ENCODE results near the gene SSRP1.

The SSRP1 gene

DNA sequence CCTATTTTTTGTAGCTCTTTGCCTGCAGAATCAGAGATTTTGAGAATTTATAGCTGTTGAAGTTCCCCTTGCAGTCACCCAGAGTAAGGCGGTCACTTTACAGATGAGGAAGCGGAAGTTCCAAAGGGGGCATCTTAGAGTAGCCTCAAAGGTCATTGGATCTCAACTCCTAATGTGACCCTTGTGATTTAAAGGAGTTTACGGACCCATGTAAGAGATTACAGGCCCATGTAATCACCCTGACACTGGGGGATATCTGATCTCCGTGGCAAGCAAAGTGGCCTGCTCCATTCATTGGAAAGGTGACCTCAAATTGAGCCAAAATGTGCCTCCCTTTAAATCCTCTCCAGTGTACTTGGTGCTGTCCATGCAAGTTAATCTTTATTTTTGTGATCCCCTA, 18.2 kb upstream of the SSRP1 start:
- Histone ChIP-seq H3K27ac (ENCODE audit: extremely low read depth, low read depth, low read length) (no peak overlapping the region), H3K36me3 (ENCODE audit: control insufficient read depth in 2 of 2, insufficient read depth in 1 of 2, low read length in 2 of 2) (no peaks in the 10 kb centered on the region), H3K9me3 (ENCODE audit: control insufficient read depth, insufficient read depth, low read depth, low read length) (no peaks in the 10 kb centered on the region), H3K4me3 (ENCODE audit: low read depth, low read length) (no peak overlapping the region), H3K4me1 (ENCODE audit: control insufficient read depth, insufficient read depth, low read length) (no peaks in the 10 kb centered on the region)
- CTCF ChIA-PET: interaction anchor here (1.1 to 3.1 kb wide), 3 partner anchors 8 to 291 kb away, joined by 3 to 13 read pairs (median 7); no protein-coding TSS in a partner anchor
- no peak for TF ChIP-seq ZNF214 (tag by site-specific recombination; IDR thresholded peaks at IDR 0.05; ENCODE audit: borderline replicate concordance)
- POLR2A ChIA-PET: no interaction called here

DNA sequence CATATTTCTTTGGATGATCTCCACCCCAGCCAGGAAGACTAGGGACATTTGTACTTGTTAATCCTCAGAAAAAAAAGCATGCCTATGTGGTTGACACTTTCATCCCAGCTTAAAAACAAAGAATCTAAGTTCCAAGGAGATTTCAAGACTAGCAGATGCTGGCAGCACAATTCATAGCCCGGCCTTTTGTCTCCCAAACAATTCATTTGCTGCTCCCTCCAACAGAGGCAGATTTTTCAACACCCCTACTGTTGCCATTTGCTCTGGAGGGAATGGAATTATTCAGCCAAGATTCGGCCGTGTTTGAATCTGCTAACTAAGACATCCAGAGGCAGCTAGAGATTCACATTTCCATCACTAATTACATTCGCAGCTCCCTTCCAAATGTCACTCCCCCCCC, 17.8 kb upstream of the SSRP1 start:
- H3K9me3 ChIP-seq (ENCODE audit: control insufficient read depth, insufficient read depth, low read depth, low read length): no peaks in the 10 kb centered on the region
- POLR2A ChIA-PET: interaction anchor here (0.8 kb wide), 1 partner anchor 28 kb away, joined by 3 read pairs; the partner anchor contains the start of gene TNKS1BP1
- TF ChIP-seq ZNF157 (tag by site-specific recombination; IDR thresholded peaks at IDR 0.05): no peak
- no peak for TF ChIP-seq ZNF23 (tag by site-specific recombination; IDR thresholded peaks at IDR 0.05; ENCODE audit: borderline replicate concordance)
- no peaks in the 10 kb centered on the region for H3K4me1 ChIP-seq (ENCODE audit: control insufficient read depth, insufficient read depth, low read length)
- H3K27ac ChIP-seq (ENCODE audit: extremely low read depth, low read depth, low read length): no peak overlapping the region
- no peaks in the 10 kb centered on the region for H3K36me3 ChIP-seq (ENCODE audit: control insufficient read depth in 2 of 2, insufficient read depth in 1 of 2, low read length in 2 of 2)
- no peak overlapping the region for H3K4me3 ChIP-seq (ENCODE audit: low read depth, low read length)
- CTCF ChIA-PET: interaction anchor here (0.5 to 3.1 kb wide), 5 partner anchors 8 to 291 kb away, joined by 3 to 13 read pairs (median 4); no protein-coding TSS in a partner anchor

DNA sequence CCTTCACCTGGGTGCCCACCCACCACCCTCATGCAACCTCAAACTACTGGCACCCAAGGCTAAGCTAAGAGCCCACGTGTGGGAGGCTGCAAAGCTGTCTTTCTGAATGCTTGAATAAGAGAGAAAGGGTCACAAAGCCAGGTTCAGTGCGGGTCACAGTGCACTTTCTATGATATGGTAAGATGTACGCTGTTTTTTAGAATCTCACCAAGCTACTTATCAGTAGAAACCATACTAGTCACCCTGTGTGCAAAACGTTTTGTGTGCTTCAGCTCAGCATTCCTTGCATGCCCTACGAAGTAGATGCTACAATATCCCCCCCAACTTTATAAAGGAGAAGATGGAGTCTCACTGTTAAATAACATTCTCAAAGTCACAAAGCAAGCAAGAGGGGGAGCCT, 17.3 kb upstream of the SSRP1 start:
- ChIA-PET CTCF (interaction anchor here (0.5 to 3.1 kb wide), 6 partner anchors 8 to 292 kb away, joined by 3 to 13 read pairs (median 4); no protein-coding TSS in a partner anchor), POLR2A (interaction anchor here (0.8 to 1.1 kb wide), 2 partner anchors 28 to 107 kb away, joined by 3 read pairs; partner anchors contain the start of genes RTN4RL2 and TNKS1BP1)
- no peaks in the 10 kb centered on the region for H3K9me3 ChIP-seq (ENCODE audit: control insufficient read depth, insufficient read depth, low read depth, low read length)
- H3K36me3 ChIP-seq (ENCODE audit: control insufficient read depth in 2 of 2, insufficient read depth in 1 of 2, low read length in 2 of 2): no peaks in the 10 kb centered on the region
- no peak overlapping the region for H3K27ac ChIP-seq (ENCODE audit: extremely low read depth, low read depth, low read length)
- H3K4me1 ChIP-seq (ENCODE audit: control insufficient read depth, insufficient read depth, low read length): no peaks in the 10 kb centered on the region
- H3K4me3 ChIP-seq (ENCODE audit: low read depth, low read length): no peak overlapping the region
- TF ChIP-seq ZNF133 (tag by site-specific recombination; IDR thresholded peaks at IDR 0.05): no peak
- no peak for TF ChIP-seq KLF16 (tag by site-specific recombination; IDR thresholded peaks at IDR 0.05)
- TF ChIP-seq ZNF391 (tag by site-specific recombination; IDR thresholded peaks at IDR 0.05; ENCODE audit: borderline replicate concordance, low read depth): no peak
- TF ChIP-seq SETDB1 (IDR thresholded peaks at IDR 0.05; ENCODE audit: insufficient read length, low read length): no peak
- no peak for TF ChIP-seq IKZF3 (tag by site-specific recombination; IDR thresholded peaks at IDR 0.05)
- TF ChIP-seq ZNF19 (tag by site-specific recombination; IDR thresholded peaks at IDR 0.05; ENCODE audit: low read depth): no peak
- TF ChIP-seq ZNF239 (tag by site-specific recombination; IDR thresholded peaks at IDR 0.05): no peak
- no peak for TF ChIP-seq ZNF16 (tag by site-specific recombination; IDR thresholded peaks at IDR 0.05; ENCODE audit: low read depth)
- TF ChIP-seq ZNF433 (tag by site-specific recombination; IDR thresholded peaks at IDR 0.05; ENCODE audit: low read depth): no peak
- TF ChIP-seq ZXDB (tag by site-specific recombination; IDR thresholded peaks at IDR 0.05): no peak
- no peak for TF ChIP-seq ZBTB8A (tag by site-specific recombination; IDR thresholded peaks at IDR 0.05)
- no peak for TF ChIP-seq KLF1 (tag by site-specific recombination; IDR thresholded peaks at IDR 0.05)
- TF ChIP-seq ZNF214 (tag by site-specific recombination; IDR thresholded peaks at IDR 0.05; ENCODE audit: borderline replicate concordance): no peak

GRCh38 chr11:57349491-57350274, 14.0 kb upstream of the SSRP1 start:
- ChIA-PET CTCF (interaction anchor here (0.5 to 2.5 kb wide), 35 partner anchors 10 to 1246 kb away, joined by 3 to 20 read pairs (median 4); partner anchors contain the start of gene P2RX3), POLR2A (interaction anchor here (0.6 to 1.0 kb wide), 3 partner anchors 145 to 179 kb away, joined by 3 to 4 read pairs (median 4); no protein-coding TSS in a partner anchor)
- Histone ChIP-seq H3K4me1 (ENCODE audit: control insufficient read depth, insufficient read depth, low read length) (no peaks in the 10 kb centered on the region), H3K27ac (ENCODE audit: extremely low read depth, low read depth, low read length) (no peak overlapping the region), H3K9me3 (ENCODE audit: control insufficient read depth, insufficient read depth, low read depth, low read length) (no peaks in the 10 kb centered on the region), H3K4me3 (ENCODE audit: low read depth, low read length) (no peak overlapping the region), H3K36me3 (ENCODE audit: control insufficient read depth in 2 of 2, insufficient read depth in 1 of 2, low read length in 2 of 2) (no peaks in the 10 kb centered on the region)
- TF ChIP-seq ZNF585B (tag by site-specific recombination; IDR thresholded peaks at IDR 0.05) (peak; percentile 47; the same call in 1 of the 2 replicates), WT1 (tag by site-specific recombination; IDR thresholded peaks at IDR 0.05) (no peak), ZBTB11 (tag by site-specific recombination; conservative IDR thresholded peaks at IDR 0.05; ENCODE audit: low read depth) (no peak), ZNF155 (tag by site-specific recombination; IDR thresholded peaks at IDR 0.05) (no peak), IKZF3 (tag by site-specific recombination; IDR thresholded peaks at IDR 0.05) (0 out of 2 replicates have a peak, but pooled peaks have one; percentile 7), ZBTB48 (tag by site-specific recombination; IDR thresholded peaks at IDR 0.05) (0 out of 2 replicates have a peak, but pooled peaks have one; percentile 26), ZNF654 (tag by site-specific recombination; IDR thresholded peaks at IDR 0.05; ENCODE audit: low read depth) (peak; percentile 27)
- TF ChIP-seq, protein P1, sequence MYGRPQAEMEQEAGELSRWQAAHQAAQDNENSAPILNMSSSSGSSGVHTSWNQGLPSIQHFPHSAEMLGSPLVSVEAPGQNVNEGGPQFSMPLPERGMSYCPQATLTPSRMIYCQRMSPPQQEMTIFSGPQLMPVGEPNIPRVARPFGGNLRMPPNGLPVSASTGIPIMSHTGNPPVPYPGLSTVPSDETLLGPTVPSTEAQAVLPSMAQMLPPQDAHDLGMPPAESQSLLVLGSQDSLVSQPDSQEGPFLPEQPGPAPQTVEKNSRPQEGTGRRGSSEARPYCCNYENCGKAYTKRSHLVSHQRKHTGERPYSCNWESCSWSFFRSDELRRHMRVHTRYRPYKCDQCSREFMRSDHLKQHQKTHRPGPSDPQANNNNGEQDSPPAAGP (tag by site-specific recombination; IDR thresholded peaks at IDR 0.05): 0 out of 2 replicates have a peak, but pooled peaks have one; percentile 30

All from HEK293 (cell line).